PC-9 (cell line): ENCODE data around the gene KRT73. TPM values are rescaled to one million over a fixed set of nuclear protein-coding genes. Genes with fewer than 3 reads are reported as not detected.

Experiments used
- BruUV-seq: library from RNA; stranded (reverse); fragments of 400-500 nt; replicated peaks from 2 replicates; lab custom pipeline; 2021; lab: Mats Ljungman, UMichigan
- CTCF ChIA-PET: fragments of 300-600 bp; sonication (Branson Sonifier 250); formaldehyde crosslinking; loops from one replicate; lab custom pipeline; 2022; ENCODE audit warnings: antibody characterized with exemption; lab: Charles Lee
- POLR2A ChIA-PET: fragments of 300-600 bp; sonication (Branson Sonifier 250); formaldehyde crosslinking; loops from one replicate; lab custom pipeline; 2022; ENCODE audit warnings: antibody characterized with exemption; ENCODE audit not compliant: unreplicated experiment; lab: Charles Lee
- DNase-seq, 2 experiments: peaks; one replicate each; pipeline versions ENCODE4 v3.0.0 to v3.0.0-alpha.2; 2015 to 2022; ENCODE audit warnings: mixed read lengths in 1 of 2
- H2AFZ ChIP-seq: fragments of 200-600 bp; sonication (generic); 2 replicates; pipeline ENCODE4 v1.8.1; 2017; ENCODE audit warnings: antibody characterized with exemption
- H3F3A ChIP-seq: fragments of 200-600 bp; sonication (generic); 2 replicates; pipeline ENCODE4 v1.8.1; 2017; ENCODE audit warnings: antibody characterized with exemption, mild to moderate bottlenecking, low read depth; ENCODE audit not compliant: insufficient read depth
- H3K27ac ChIP-seq: fragments of 200-600 bp; sonication (generic); 2 replicates; pipeline ENCODE4 v1.6.1; 2016; ENCODE audit warnings: mixed run types
- H3K27me3 ChIP-seq: fragments of 200-600 bp; sonication (generic); 2 replicates; pipeline ENCODE4 v1.6.1; 2016; ENCODE audit warnings: low read depth, mixed run types; ENCODE audit not compliant: insufficient read depth
- H3K36me3 ChIP-seq: fragments of 200-600 bp; sonication (generic); 2 replicates; pipeline ENCODE4 v1.6.1; 2016; ENCODE audit warnings: low read depth, mixed run types
- H3K4me1 ChIP-seq: fragments of 200-600 bp; sonication (generic); replicated peaks from 2 replicates; pipeline ENCODE4 v1.6.1; 2016; ENCODE audit warnings: mixed run types; ENCODE audit not compliant: insufficient read depth
- H3K4me2 ChIP-seq: fragments of 200-600 bp; sonication (generic); 2 replicates; pipeline ENCODE4 v1.6.1; 2017; ENCODE audit warnings: mixed run types
- H3K4me3 ChIP-seq: fragments of 200-600 bp; sonication (generic); 2 replicates; pipeline ENCODE4 v1.6.1; 2016; ENCODE audit warnings: mixed run types
- H3K79me2 ChIP-seq: fragments of 200-600 bp; sonication (generic); 2 replicates; pipeline ENCODE4 v1.6.1; 2017; ENCODE audit warnings: low read depth, mixed run types
- H3K9me2 ChIP-seq: fragments of 200-600 bp; sonication (generic); 2 replicates; pipeline ENCODE4 v1.8.1; 2017; ENCODE audit warnings: mild to moderate bottlenecking; ENCODE audit not compliant: insufficient read depth
- H3K9me3 ChIP-seq: fragments of 200-600 bp; sonication (generic); 2 replicates; pipeline ENCODE4 v1.8.1; 2016; ENCODE audit warnings: low read depth; ENCODE audit not compliant: insufficient read depth
- H4K20me1 ChIP-seq: fragments of 200-600 bp; sonication (generic); 2 replicates; pipeline ENCODE4 v1.8.1; 2017; ENCODE audit not compliant: insufficient read depth
- EZH2 ChIP-seq: fragments of 200-600 bp; sonication (generic); IDR thresholded peaks from 2 replicates; pipeline ENCODE4 v1.8.0; 2017; ENCODE audit warnings: antibody characterized with exemption, low read depth
- intact Hi-C: fragments of 100-400 bp; cut with micrococcal nuclease; formaldehyde crosslinking; loops from one replicate; pipeline ENCODE4 v1.10.0; 2022; ENCODE audit not compliant: unreplicated experiment
- total RNA-seq: library from RNA; stranded (reverse); gene quantifications from 2 replicates; pipeline ENCODE4 v1.2.3, GENCODE V29; 2021
- TF ChIP-seq, protein P1 (sequence below): fragments of 200-600 bp; sonication (generic); conservative IDR thresholded peaks from 2 replicates; pipeline ENCODE4 v1.6.1; 2017; ENCODE audit warnings: mixed run types, antibody characterized with exemption, mild to moderate bottlenecking, moderate library complexity

KRT73 gene
- total RNA-seq, 1 experiment from 2014 or later: not detected

DNA sequence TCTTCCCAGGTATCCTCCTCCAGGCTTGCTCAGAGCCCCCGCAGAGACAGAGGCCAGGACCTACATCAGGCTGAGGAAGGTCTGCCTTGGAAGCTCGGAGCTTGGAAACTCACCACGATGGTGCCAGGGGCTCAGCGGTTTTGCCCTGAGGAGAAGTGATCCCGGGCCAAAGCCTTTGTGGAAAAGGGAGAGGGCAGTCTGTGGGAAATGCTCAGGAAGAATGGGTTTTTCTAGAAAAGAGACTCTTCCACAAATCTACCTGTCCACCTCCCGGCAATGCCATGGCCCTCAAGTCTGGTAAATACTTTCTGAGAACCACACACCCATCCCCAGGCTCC, 25.7 kb upstream of the KRT73 start:
- Histone ChIP-seq H3F3A (no peaks in the 10 kb centered on the region), H3K4me3 (no peak overlapping the region), H3K27ac (no peak overlapping the region), H3K9me3 (no peaks in the 10 kb centered on the region), H3K27me3 (no peaks in the 10 kb centered on the region), H3K9me2 (no peaks in the 10 kb centered on the region), H4K20me1 (no peaks in the 10 kb centered on the region), H3K79me2 (no peaks in the 10 kb centered on the region), H3K4me1 (peaks cover 11% of the 10 kb centered on the region; the same call in 1 of the 2 replicates), H3K4me2 (no peak overlapping the region), H3K36me3 (no peaks in the 10 kb centered on the region), H2AFZ (no peak overlapping the region)
- ChIA-PET CTCF (no interaction called here), POLR2A (no interaction called here)
- no TSS peak for BruUV-seq
- no peak for DNase-seq
- intact Hi-C loops: no loop called here
- TF ChIP-seq, protein P1, sequence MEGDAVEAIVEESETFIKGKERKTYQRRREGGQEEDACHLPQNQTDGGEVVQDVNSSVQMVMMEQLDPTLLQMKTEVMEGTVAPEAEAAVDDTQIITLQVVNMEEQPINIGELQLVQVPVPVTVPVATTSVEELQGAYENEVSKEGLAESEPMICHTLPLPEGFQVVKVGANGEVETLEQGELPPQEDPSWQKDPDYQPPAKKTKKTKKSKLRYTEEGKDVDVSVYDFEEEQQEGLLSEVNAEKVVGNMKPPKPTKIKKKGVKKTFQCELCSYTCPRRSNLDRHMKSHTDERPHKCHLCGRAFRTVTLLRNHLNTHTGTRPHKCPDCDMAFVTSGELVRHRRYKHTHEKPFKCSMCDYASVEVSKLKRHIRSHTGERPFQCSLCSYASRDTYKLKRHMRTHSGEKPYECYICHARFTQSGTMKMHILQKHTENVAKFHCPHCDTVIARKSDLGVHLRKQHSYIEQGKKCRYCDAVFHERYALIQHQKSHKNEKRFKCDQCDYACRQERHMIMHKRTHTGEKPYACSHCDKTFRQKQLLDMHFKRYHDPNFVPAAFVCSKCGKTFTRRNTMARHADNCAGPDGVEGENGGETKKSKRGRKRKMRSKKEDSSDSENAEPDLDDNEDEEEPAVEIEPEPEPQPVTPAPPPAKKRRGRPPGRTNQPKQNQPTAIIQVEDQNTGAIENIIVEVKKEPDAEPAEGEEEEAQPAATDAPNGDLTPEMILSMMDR: no peak
- no peak for TF ChIP-seq EZH2

DNA sequence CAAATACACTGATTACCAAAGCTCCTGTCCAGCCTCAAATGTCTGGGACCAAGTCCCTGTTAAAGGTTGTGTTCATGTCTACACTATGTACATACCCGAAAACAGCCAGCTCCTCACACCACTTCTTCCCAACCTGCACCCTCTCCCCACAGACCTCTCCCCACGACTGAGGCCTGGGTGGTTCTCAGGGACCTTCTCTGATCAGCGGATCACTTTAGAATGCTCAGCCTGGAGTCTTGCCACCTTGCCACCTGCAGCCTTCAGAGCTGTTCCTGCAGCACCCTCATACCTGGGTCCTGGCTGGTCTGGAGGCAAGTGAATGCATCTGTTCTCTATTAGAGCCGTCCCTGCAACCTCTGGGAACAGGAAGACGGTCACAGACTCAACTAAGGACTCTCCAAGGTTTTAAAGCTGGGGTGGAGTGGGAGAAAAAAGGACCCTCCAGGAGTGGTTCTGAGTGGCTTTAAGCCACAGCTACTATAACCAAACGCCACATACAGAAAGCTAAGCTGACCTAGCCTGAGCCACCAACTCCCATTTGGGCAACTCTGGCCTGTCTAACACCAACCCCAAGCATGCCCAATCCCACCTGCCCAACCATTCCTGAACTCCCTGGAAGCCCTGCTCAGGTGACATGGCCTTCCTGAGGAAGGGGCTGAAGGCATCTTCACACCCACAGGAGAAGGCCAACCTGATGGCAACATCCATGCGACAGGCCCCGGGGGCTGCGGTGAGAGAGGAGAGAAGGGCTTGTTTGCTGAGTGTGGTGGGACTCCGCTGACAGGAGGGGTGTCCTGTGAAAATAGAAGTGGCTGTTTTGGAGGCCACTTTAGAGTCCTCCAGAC, 25.1 kb upstream of the KRT73 start:
- H2AFZ ChIP-seq: no peak overlapping the region
- no peak for DNase-seq
- peaks cover 11% of the 10 kb centered on the region; the same call in 1 of the 2 replicates for H3K4me1 ChIP-seq
- ChIA-PET CTCF (no interaction called here), POLR2A (no interaction called here)
- H3K36me3 ChIP-seq: no peaks in the 10 kb centered on the region
- no peak overlapping the region for H3K4me3 ChIP-seq
- H4K20me1 ChIP-seq: no peaks in the 10 kb centered on the region
- no peak overlapping the region for H3K27ac ChIP-seq
- no peak overlapping the region for H3K4me2 ChIP-seq
- no peaks in the 10 kb centered on the region for H3K9me3 ChIP-seq
- no peaks in the 10 kb centered on the region for H3K27me3 ChIP-seq
- TF ChIP-seq, protein P1: no peak
- no peak for TF ChIP-seq EZH2
- H3K9me2 ChIP-seq: no peaks in the 10 kb centered on the region
- intact Hi-C loops: no loop called here
- H3F3A ChIP-seq: no peaks in the 10 kb centered on the region
- BruUV-seq: no TSS peak
- no peaks in the 10 kb centered on the region for H3K79me2 ChIP-seq

DNA sequence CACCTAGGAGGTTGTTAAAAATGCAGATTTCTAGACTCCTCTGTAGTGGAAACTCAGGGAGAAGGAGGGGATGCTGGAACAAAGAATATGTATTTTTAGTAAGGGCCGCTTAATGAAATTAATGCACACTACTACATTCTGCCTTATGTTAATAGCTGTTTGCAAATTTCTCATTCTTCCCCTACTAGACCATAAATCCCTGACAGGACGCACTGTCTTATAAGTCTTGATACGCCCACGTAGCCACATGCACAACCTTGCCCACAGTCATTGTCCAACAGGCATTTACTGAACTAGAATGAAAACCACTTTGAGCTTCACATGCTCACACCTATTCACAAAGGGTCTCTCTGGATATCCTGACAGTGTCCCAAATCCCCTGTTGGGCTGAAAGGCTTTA, 23.1 kb upstream of the KRT73 start:
- Histone ChIP-seq H3K4me2 (no peak overlapping the region), H3K79me2 (no peaks in the 10 kb centered on the region), H3K9me3 (no peaks in the 10 kb centered on the region), H2AFZ (no peak overlapping the region), H3F3A (no peaks in the 10 kb centered on the region), H3K36me3 (no peaks in the 10 kb centered on the region), H3K27ac (no peak overlapping the region), H3K4me3 (no peak overlapping the region), H4K20me1 (no peaks in the 10 kb centered on the region), H3K27me3 (no peaks in the 10 kb centered on the region), H3K4me1 (peaks cover 11% of the 10 kb centered on the region; the same call in 1 of the 2 replicates), H3K9me2 (no peaks in the 10 kb centered on the region)
- TF ChIP-seq, protein P1: no peak
- TF ChIP-seq EZH2: no peak
- ChIA-PET POLR2A (no interaction called here), CTCF (no interaction called here)
- BruUV-seq: no TSS peak
- DNase-seq: no peak
- intact Hi-C loops: no loop called here
